ENCODE data around the gene OTUD1.

- TF ChIP-seq, protein P1, sequence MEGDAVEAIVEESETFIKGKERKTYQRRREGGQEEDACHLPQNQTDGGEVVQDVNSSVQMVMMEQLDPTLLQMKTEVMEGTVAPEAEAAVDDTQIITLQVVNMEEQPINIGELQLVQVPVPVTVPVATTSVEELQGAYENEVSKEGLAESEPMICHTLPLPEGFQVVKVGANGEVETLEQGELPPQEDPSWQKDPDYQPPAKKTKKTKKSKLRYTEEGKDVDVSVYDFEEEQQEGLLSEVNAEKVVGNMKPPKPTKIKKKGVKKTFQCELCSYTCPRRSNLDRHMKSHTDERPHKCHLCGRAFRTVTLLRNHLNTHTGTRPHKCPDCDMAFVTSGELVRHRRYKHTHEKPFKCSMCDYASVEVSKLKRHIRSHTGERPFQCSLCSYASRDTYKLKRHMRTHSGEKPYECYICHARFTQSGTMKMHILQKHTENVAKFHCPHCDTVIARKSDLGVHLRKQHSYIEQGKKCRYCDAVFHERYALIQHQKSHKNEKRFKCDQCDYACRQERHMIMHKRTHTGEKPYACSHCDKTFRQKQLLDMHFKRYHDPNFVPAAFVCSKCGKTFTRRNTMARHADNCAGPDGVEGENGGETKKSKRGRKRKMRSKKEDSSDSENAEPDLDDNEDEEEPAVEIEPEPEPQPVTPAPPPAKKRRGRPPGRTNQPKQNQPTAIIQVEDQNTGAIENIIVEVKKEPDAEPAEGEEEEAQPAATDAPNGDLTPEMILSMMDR (IDR thresholded peaks at IDR 0.05; ENCODE audit: poor library complexity): no peak
- TF ChIP-seq EZH2phosphoT487 (IDR thresholded peaks at IDR 0.05; ENCODE audit: low read depth, severe bottlenecking, unreplicated experiment): no peak
- no peak for TF ChIP-seq EZH2 (IDR thresholded peaks at IDR 0.05; ENCODE audit: borderline replicate concordance)
These were observed 42.6 kb downstream of the OTUD1 start for GRCh38 chr10:23481363-23481961.

Measured in hepatocyte (in vitro differentiated cells).